Measurements from ENCODE around the gene SNX20.

Gene SNX20

DNA sequence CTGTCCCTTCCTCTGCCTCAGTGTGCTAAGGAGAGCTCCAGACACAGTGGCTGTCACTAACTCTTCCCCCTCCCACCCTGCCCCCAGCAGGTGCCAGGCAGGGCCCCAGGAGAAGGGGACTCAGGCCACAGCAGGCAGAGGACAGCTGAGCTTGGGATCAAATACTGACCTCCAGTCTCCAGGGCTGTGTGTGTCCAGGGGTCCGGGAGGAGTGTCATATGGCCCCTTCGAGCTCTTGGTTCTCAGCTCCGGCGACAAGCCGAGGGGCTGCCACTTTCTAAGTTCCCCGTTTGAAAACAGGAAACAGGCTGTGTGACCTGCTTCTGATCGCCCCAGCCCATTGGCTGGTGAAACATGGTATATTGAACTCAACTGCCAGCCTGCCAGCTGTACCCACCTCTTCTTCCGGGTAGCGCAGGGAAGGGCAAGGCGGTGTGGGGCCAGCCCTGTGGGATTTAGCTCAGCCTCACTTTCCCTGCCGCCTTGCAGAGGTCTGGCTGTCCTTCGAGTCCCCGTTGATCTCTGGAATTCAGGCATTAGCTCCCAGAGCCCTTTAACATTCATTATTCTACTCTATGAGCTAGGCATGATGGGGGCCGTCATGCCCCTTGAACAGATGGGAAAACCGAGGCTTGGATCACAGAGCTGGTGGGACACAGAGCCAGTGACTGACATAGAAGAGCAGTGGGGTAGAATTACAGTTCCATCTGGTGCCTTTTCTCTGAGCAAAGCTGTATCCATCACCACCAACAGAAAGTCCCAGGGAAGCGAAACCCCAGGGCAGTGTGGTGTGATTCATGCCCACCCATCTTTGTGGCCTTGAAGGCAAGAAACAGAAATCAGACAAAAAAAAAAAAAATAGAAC is at the start of gene SNX20:
Gene SNX20 (minus strand): TSS at position 292 of the 865 bp plus-strand sequence. CDS start 3,786 bp downstream, outside the sequence.
- in situ Hi-C loops (cut with MboI; ENCODE audit: low sequenced_read_pairs), result no loop called here

GRCh38 chr16:50724306-50724705 is 43.2 kb upstream of the SNX20 start:
- no peaks in the 10 kb centered on the region for H3K4me1 ChIP-seq
- no peak for DNase-seq (ENCODE audit: low spot score in 2 of 2)

More for the DNA sequence above, at the start of gene SNX20:
- Histone ChIP-seq H3K27me3 (ENCODE audit: low read depth) (no peaks in the 10 kb centered on the region), H3K4me3 (no peak within 1 kb of the TSS), H3K4me1 (no peaks in the 10 kb centered on the region), H3K36me3 (replicated peaks) (no peaks in the 10 kb centered on the region), H3K9me3 (no peaks in the 10 kb centered on the region)
- no peak for DNase-seq (ENCODE audit: low spot score in 2 of 2)

GRCh38 chr16:50722960-50723359 is 41.8 kb upstream of the SNX20 start:
- Histone ChIP-seq H3K36me3 (replicated peaks) (no peaks in the 10 kb centered on the region), H3K4me1 (no peaks in the 10 kb centered on the region), H3K27me3 (ENCODE audit: low read depth) (no peaks in the 10 kb centered on the region), H3K4me3 (no peak overlapping the region), H3K9me3 (no peaks in the 10 kb centered on the region)
- no peak for DNase-seq (ENCODE audit: low spot score in 2 of 2)
- in situ Hi-C loops (cut with MboI; ENCODE audit: low sequenced_read_pairs), result no loop called here

More at GRCh38 chr16:50724306-50724705, 43.2 kb upstream of the SNX20 start:
- Histone ChIP-seq H3K27me3 (ENCODE audit: low read depth) (no peaks in the 10 kb centered on the region), H3K36me3 (replicated peaks) (no peaks in the 10 kb centered on the region), H3K4me3 (no peak overlapping the region), H3K9me3 (no peaks in the 10 kb centered on the region)
- in situ Hi-C loops (cut with MboI; ENCODE audit: low sequenced_read_pairs), result no loop called here

DNA sequence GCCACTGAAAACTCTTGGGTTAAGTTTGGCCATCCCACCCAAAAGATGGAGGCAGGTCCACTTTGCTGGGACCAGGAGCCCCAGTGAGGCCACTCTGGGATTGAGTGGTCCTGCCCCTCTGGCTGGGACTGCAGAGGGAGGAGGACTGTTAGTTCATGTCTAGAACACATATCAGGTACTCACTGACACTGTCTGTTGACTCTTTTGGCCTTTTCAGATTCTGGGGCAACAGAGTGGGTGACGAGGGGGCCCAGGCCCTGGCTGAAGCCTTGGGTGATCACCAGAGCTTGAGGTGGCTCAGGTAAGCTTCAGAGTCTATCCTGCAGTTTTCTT is 41.3 kb upstream of the SNX20 start:
- H3K9me3 ChIP-seq, result no peaks in the 10 kb centered on the region
- H3K4me3 ChIP-seq, result no peak overlapping the region
- in situ Hi-C loops (cut with MboI; ENCODE audit: low sequenced_read_pairs), result no loop called here
- H3K27me3 ChIP-seq (ENCODE audit: low read depth), result no peaks in the 10 kb centered on the region
- H3K4me1 ChIP-seq, result no peaks in the 10 kb centered on the region
- DNase-seq (ENCODE audit: low spot score in 2 of 2), result no peak
- no peaks in the 10 kb centered on the region for H3K36me3 ChIP-seq (replicated peaks)

- no peak for DNase-seq (ENCODE audit: low spot score in 2 of 2)
- in situ Hi-C loops (cut with MboI; ENCODE audit: low sequenced_read_pairs), result no loop called here
- no peaks in the 10 kb centered on the region for H3K27me3 ChIP-seq (ENCODE audit: low read depth)
Measured at GRCh38 chr16:50721549-50722404, 40.7 kb upstream of the SNX20 start.

GRCh38 chr16:50719401-50720337 is 38.6 kb upstream of the SNX20 start:
- Histone ChIP-seq H3K27me3 (ENCODE audit: low read depth) (no peaks in the 10 kb centered on the region), H3K4me1 (no peaks in the 10 kb centered on the region), H3K9me3 (no peaks in the 10 kb centered on the region), H3K4me3 (no peak overlapping the region), H3K36me3 (replicated peaks) (no peaks in the 10 kb centered on the region)
- in situ Hi-C loops (cut with MboI; ENCODE audit: low sequenced_read_pairs), result no loop called here
- DNase-seq (ENCODE audit: low spot score in 2 of 2), result no peak

More at GRCh38 chr16:50721549-50722404, 40.7 kb upstream of the SNX20 start:
- H3K4me3 ChIP-seq, result no peak overlapping the region
- no peaks in the 10 kb centered on the region for H3K9me3 ChIP-seq
- H3K4me1 ChIP-seq, result no peaks in the 10 kb centered on the region
- no peaks in the 10 kb centered on the region for H3K36me3 ChIP-seq (replicated peaks)

- H3K27me3 ChIP-seq (ENCODE audit: low read depth), result no peaks in the 10 kb centered on the region
- no peak for DNase-seq (ENCODE audit: low spot score in 2 of 2)
- H3K9me3 ChIP-seq, result no peaks in the 10 kb centered on the region
- no peak overlapping the region for H3K4me3 ChIP-seq
- no peaks in the 10 kb centered on the region for H3K4me1 ChIP-seq
- H3K36me3 ChIP-seq (replicated peaks), result no peaks in the 10 kb centered on the region
- in situ Hi-C loops (cut with MboI; ENCODE audit: low sequenced_read_pairs), result no loop called here
Measured at GRCh38 chr16:50718761-50719400, 37.8 kb upstream of the SNX20 start.

DNA sequence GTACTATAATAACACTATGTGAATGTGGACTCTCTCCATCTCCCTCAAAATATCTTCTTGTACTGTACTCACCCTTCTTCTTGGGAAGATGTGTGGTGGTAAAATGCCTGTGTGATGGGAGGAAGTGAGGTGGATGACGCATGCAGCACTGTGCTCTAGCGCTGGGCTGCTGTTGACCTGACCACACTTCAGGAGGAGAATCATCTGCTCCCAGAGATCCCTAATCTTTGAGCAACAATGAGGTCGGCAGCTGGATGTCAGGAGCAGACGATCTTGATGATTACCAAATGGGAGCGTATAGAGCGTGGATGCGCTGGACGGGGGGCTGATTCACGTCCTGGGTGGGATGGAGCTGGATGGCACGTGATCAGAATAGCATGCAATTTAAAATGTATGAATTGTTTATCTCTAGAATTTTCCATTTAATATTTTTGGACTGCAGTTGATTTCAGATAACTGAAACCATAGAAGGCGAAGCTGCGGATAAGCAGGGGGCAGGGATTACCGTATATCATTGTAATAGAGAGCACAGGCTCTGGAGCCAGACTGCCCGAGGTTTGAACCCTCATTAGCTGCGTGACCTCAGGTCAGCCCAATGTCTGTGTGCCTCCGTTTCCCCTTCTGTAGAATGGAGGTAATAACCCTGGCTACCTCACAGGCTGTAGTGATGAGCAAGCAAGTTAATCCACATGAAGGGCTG is 37.1 kb upstream of the SNX20 start:
- Histone ChIP-seq H3K4me1 (no peaks in the 10 kb centered on the region), H3K36me3 (replicated peaks) (no peaks in the 10 kb centered on the region), H3K27me3 (ENCODE audit: low read depth) (no peaks in the 10 kb centered on the region), H3K4me3 (no peak overlapping the region), H3K9me3 (no peaks in the 10 kb centered on the region)
- no peak for DNase-seq (ENCODE audit: low spot score in 2 of 2)
- in situ Hi-C loops (cut with MboI; ENCODE audit: low sequenced_read_pairs), result no loop called here

DNA sequence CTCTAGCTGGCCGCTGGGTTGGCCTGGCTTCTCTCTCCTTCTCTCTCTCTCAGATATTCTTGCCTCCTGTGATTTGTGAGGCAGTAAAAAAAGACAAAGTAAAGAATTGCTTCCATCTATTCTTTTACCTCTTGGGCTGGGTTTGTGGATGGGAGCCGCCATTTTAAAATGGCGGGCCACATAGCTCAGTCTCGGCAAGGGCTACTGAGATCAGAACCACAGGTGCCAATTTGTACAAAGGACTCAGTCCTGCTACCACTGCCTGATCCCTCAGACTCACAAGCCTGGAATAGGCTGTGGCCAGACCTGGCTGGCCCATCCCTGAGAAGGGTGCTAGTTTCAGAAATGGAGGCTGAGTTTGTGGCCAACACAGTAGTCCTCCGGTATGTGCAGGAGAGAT is 36.4 kb upstream of the SNX20 start:
- in situ Hi-C loops (cut with MboI; ENCODE audit: low sequenced_read_pairs), result no loop called here
- Histone ChIP-seq H3K9me3 (no peaks in the 10 kb centered on the region), H3K36me3 (replicated peaks) (no peaks in the 10 kb centered on the region), H3K4me1 (no peaks in the 10 kb centered on the region), H3K27me3 (ENCODE audit: low read depth) (no peaks in the 10 kb centered on the region), H3K4me3 (no peak overlapping the region)
- no peak for DNase-seq (ENCODE audit: low spot score in 2 of 2)

DNA sequence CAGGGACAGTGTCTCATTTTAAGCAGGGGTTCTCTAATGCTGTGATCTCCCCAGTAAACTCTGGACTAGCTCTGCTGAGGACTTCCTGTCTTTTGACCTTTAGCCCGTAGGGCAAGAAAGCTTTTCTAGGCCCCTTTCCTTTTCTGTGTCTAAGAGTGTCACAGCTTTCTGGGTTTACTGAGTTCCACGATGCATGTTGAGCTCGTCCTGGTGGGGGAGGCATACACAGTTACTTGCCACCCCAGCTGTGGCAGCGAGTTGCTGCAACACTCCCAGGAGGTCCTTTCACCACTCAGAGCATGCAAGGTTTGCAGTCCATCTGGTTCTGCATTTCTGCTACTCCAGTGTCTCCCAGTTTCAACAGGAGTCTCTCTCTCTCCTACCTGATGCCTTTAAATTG is 36.0 kb upstream of the SNX20 start:
- Histone ChIP-seq H3K9me3 (no peaks in the 10 kb centered on the region), H3K4me1 (no peaks in the 10 kb centered on the region), H3K4me3 (no peak overlapping the region), H3K36me3 (replicated peaks) (no peaks in the 10 kb centered on the region), H3K27me3 (ENCODE audit: low read depth) (no peaks in the 10 kb centered on the region)
- in situ Hi-C loops (cut with MboI; ENCODE audit: low sequenced_read_pairs), result no loop called here
- no peak for DNase-seq (ENCODE audit: low spot score in 2 of 2)

DNA sequence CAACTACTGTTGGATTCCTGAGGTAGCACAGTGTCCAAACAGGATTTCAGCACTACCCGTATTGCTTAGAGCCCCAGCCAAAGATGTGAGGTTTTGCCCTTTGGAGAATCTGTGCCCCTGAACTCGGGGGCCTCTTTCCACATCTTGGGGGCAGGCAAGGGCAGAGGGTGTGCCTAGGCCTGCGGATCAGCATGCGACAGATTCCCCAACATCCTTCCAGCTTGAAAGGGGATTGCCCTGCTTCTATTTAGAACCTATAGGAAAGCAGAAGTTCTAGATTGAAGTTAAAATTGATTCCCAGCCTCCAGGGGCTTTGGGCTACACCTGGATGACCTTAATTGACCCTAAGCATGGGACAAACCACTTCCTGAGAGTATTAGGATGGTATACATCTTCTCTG is 31.8 kb upstream of the SNX20 start:
- in situ Hi-C loops (cut with MboI; ENCODE audit: low sequenced_read_pairs), result no loop called here
- Histone ChIP-seq H3K4me1 (no peaks in the 10 kb centered on the region), H3K4me3 (no peak overlapping the region), H3K9me3 (no peaks in the 10 kb centered on the region), H3K36me3 (replicated peaks) (no peaks in the 10 kb centered on the region), H3K27me3 (ENCODE audit: low read depth) (no peaks in the 10 kb centered on the region)
- no peak for DNase-seq (ENCODE audit: low spot score in 2 of 2)

DNA sequence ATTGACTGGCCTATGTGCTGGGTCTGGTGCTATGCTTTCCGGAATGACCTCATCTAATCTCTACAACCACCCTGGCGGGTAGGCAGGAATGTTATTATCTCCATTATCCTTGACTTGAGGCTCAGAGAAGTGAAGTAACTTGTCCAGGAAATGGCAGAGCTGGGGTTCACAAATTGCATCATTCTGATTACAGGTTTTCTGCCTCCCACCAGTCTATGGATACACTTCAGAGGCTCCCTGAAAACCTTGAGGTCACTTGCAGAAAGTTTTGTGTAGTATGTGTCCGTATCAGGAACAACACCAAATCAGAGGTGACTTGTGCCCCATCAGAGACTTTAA is 31.4 kb upstream of the SNX20 start:
- Histone ChIP-seq H3K9me3 (no peaks in the 10 kb centered on the region), H3K27me3 (ENCODE audit: low read depth) (no peaks in the 10 kb centered on the region), H3K4me1 (no peaks in the 10 kb centered on the region), H3K36me3 (replicated peaks) (no peaks in the 10 kb centered on the region), H3K4me3 (no peak overlapping the region)
- in situ Hi-C loops (cut with MboI; ENCODE audit: low sequenced_read_pairs), result no loop called here
- no peak for DNase-seq (ENCODE audit: low spot score in 2 of 2)
